Bone marrow (tissue), 2 donors: ENCODE measurements around the gene PCSK1N.
A peak's percentile ranks its signal among the peaks of the same experiment; 100 is the strongest.
"Not testable (repeated sequence)": the region's sequence is repeated elsewhere in the genome, so short reads cannot be mapped to it uniquely, and the experiment has no call there.

Experiments
- DNase-seq, 2 donors: peaks; one replicate each; lab custom pipeline; 2025; lab: John Stamatoyannopoulos, UW

The PCSK1N gene

DNA sequence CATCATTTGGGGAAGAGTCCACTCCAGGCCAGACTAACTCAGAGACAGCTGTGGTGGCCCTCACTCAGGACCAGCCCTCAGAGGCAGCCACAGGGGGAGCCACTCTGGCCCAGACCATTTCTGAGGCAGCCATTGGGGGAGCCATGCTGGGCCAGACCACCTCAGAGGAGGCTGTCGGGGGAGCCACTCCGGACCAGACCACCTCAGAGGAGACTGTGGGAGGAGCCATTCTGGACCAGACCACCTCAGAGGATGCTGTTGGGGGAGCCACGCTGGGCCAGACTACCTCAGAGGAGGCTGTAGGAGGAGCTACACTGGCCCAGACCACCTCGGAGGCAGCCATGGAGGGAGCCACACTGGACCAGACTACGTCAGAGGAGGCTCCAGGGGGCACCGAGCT is 12.4 kb downstream of the PCSK1N start:
- no peak for DNase-seq

DNA sequence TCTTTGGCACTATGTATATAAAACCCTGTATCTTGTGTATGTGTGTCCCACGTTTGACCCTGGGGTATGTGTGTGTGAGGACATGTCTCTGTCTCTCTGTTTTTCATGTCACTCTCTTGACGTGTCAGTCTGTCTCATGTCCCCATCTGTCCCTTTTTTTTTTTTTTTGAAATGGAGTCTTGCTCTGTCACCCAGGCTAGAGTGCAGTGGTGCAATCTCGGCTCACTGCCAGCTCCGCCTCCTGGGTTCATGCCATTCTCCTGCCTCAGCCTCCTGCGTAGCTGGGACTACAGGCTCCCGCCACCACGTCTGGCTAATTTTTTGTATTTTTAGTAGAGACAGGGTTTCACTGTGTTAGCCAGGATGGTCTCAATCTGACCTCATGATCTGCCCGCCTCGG is 16.0 kb downstream of the PCSK1N start:
- DNase-seq: not testable (repeated sequence)

DNA sequence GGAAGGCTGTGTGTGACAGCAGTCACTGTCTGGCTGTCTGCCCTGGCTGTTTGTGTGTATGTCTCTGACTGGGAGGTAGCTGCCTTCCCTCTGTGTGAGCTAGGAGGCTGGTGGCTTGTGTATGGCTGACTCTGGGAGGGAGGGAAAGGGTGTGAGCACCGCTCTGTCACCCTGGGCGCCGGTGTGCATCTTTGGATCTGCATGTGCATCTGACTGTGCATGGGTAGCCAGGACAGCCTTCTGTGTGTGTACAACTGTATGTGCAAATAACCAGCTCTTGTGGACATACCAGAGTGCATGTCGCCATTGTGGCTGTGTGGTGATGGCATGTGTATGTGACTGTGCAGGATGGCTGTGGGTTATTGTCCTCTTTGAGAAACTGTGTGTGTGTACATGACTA is 16.5 kb downstream of the PCSK1N start:
- no peak for DNase-seq

DNA sequence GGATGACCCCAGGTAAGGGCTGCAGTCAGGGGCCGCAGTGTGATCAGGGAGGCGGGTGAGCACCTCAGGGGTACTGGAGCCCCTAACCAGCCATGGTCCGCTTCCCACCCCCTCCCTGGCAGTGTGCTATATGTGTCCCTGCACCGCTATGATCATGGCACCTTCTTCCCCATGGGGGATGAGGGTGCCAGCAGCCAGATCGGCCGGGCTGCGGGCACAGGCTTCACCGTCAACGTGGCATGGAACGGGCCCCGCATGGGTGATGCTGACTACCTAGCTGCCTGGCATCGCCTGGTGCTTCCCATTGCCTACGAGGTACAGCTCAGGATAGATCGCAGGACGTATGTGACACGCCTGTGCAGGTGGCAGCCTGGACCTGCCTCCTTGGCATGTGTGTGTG is 17.3 kb downstream of the PCSK1N start:
- DNase-seq: no peak

DNA sequence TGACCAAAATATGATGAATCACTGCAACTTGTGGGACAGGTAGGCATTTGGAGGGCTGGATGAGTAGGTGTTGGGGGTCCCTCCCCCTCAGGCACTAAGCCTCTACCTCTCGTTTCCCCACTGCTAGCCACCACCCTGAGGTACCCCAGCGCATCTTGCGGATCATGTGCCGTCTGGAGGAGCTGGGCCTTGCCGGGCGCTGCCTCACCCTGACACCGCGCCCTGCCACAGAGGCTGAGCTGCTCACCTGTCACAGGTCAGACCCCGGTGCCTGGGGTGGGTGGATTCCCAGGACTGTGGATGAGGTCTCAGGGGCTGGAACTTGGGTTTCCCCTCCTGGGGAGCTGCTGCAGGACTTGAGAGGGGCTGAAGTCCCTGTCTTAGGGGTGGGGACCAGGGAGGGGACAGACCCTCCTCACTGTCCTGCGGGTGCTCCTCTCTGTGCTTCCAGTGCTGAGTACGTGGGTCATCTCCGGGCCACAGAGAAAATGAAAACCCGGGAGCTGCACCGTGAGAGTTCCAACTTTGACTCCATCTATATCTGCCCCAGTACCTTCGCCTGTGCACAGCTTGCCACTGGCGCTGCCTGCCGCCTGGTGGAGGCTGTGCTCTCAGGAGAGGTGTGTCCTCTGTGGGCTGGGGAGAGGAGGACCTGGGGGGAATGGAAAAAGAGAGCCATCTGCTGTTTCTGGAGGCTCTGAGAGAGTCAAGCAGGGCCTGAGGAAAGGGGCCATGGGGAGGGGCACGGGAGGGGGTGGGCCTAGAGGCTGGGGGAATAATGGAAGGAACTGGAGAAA is 19.2 kb downstream of the PCSK1N start:
- DNase-seq: no peak

DNA sequence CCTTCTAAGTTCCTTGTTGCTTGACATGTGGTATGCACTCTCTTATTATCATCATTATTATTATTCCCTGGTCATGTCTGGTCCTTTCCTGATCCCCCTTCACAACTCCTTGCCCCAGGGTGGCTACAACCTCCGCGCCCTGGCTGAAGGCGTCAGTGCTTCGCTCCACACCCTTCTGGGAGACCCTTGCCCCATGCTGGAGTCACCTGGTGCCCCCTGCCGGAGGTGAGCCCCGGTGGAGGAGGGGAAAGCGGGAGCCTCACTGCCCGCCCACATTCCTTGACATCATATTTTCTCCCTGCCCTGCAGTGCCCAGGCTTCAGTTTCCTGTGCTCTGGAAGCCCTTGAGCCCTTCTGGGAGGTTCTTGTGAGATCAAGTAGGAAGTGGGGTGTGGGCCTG is 20.1 kb downstream of the PCSK1N start:
- DNase-seq: no peak

DNA sequence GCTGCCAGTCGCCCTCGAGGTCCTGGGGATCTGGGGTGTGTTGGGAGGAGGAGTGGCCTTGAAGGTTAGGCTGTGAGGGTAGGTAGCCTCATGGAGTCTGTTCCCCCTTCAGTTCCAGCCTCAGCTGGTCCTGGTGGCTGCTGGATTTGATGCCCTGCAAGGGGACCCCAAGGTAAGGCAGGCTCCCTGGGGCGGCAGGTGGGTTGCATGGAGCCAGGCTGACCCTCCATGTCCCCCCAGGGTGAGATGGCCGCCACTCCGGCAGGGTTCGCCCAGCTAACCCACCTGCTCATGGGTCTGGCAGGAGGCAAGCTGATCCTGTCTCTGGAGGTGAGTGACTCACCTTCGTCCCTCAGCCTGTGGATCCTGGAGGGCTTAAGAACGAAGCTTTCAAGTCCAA is 20.7 kb downstream of the PCSK1N start:
- DNase-seq: no peak

DNA sequence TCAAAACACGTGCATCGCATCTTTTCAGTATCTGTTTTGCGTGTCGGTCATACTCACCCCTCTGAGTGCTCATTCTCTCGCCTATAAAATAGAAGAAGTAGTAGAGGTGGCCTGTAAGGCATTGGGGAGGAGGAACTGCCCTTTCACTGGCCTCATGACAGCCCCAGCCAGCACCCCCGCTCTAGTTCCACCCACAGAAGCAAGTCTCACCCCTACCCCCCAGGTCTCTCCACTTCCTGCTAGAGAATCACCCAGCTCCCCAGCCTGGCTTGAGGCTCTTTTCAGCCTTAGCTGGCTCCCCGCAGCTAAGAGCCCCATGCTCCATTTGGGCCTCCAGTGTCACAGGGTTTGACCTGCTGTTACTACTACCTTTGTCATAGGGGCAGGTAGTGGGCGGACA is 21.8 kb downstream of the PCSK1N start:
- no peak for DNase-seq

DNA sequence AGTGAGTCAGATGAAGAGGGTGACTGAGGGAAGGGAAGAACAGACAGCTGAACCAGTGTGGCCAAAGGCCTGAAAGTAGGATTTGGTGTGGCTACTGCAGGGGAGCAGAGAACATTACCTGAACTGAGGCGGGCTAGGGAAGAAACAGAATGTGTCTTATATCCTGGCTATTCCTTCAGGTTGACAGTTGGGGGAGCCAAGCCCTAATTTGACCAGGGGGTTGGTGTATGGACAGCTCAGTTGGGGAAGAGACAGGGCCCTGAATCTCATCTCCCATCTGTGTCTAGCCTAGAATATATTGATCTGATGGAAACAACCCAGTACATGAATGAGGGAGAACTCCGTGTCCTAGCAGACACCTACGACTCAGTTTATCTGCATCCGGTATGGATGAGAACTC is 29.3 kb downstream of the PCSK1N start:
- no peak for DNase-seq

DNA sequence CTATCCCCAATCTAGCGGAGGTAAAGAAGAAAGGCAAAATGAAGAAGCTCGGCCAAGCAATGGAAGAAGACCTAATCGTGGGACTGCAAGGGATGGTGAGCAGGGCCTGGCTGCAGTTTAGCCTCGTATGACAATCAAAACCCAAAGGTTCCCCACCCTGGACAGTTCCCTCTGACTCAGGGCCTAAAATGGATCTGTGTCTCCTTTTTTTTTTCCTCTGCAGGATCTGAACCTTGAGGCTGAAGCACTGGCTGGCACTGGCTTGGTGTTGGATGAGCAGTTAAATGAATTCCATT is 32.6 kb downstream of the PCSK1N start:
- no peak for DNase-seq

DNA sequence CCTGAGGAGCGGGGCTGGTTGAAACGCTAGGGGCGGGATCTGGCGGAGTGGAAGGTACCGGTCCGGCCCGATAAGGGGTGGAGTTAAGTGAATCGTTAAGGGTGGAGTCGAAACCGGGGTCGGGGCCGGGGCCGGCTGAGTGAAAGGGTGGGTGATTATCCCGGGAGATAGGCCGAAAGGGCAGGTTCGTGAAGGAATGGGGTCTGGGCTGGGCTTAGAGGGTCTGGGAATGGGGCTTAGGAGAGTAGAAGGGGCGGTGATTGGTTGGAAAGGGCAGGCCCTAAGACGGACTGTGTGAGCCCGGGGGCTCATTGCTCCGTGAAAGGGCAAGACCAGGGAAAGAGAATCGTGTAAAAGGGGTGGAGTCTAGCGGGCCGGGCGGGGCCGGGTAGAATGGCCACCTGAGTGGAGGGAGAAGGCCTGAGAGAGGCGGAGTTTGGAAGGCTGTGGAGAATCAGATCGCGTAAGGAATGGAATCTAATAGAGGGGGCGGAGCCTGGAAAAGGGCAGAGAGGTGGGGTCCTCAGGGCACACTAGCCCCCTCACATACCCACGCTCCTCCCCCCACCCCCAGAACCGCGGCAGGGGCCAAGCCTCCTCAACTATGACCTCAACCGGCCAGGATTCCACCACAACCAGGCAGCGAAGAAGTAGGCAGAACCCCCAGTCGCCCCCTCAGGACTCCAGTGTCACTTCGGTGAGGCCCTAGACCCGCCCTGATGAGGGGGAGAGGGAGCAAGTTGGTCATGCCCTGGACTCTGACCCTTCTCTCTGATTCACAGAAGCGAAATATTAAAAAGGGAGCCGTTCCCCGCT is 33.1 kb downstream of the PCSK1N start:
- DNase-seq: peak; percentile 35 to 79

DNA sequence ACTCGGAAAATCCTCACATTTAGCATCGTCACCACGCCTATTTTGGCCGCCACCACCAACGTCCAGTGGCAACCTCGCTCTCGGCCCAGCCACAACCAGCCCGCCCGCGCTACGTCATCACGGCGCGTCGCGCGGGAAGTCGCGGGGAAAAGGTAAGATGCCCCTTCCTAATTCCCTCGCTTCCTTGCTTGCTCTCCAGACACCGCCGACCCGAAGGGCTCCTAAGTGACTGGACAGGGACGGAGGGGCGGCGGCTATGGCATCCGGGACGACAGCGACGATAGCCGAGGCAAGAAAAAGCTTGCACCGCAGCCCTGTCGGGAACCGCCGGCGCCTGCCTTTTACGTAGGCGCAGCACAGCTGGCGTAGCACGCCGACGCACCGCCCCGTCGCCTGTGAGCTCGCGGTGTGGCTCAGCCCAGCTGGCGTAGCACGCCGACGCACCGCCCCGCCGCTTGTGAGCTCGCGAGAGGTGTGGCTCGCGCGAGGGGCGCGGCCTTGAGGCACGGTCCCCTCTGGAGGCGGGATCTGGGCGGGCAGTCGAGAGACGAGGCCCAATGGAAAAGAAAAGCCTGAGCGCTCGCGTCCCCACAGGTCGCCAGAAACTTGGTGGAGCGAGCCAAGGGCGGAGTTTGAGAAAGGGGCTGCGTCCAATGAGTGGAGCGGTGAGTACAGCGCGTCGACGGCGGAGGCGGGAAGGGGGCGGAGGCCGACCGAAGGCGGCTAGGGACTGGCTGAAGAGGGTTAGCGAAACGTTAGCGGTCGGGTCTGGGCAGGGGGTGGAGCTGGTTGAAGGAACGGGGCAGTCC is 33.9 kb downstream of the PCSK1N start, which contains the start of gene HDAC6:
TSS of gene HDAC6 (plus strand) at position 788 of the 809 bp plus-strand sequence. CDS start 626 bp downstream, outside the sequence.
- peak; percentile 79 to 97 for DNase-seq

DNA sequence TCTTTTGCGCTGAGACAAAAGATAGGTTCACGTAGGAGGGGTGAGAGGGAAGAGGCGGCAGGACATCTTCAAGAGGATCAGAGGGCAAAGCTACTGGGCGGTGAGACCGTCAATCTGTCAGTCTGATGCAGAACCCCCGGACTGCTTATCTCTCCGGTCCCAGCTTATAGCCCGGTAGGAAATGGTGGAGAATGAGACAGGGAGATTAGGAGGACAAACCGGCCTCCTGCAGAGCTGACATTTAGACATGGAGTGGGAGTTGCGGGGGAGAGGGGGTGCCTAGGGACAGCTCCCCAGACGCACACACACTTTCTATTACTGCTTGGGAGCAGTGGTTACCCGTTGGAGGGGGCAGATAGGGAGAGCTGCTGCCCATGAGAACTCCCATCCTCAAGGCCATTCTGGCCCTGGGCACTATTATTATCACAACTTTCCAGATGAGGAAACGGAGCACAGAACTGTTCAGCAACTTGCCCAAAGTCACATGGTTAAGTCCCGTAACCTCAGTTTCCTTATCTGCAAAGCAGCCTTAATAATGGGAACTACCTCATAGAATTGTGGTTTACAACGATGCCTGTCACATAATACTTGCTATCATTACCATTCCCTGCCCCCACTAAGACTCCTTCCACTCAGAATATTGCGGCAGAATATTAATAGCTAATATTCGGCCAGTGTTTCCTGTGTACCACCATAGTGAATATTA is 34.7 kb downstream of the PCSK1N start:
- DNase-seq: peak in 1 of 2 donors; percentile 47

DNA sequence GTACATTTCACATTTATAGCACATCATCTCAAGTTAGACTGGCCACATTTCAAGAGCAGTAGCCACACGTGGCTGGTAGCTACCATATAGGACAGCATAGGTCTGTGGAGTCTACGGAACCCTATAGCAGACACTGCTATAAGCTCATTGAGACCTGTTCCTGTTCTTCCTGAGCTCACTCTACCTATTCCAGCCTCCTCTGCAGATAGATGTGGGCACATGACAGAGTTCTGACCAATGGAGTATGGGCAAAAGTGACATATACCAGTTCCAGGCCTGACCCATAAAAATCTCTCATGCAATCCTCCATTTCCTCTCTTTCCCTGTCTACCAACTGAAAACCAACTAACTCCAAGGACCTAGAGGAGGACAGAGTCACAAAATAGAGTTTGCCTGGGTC is 37.1 kb downstream of the PCSK1N start:
- no peak for DNase-seq

DNA sequence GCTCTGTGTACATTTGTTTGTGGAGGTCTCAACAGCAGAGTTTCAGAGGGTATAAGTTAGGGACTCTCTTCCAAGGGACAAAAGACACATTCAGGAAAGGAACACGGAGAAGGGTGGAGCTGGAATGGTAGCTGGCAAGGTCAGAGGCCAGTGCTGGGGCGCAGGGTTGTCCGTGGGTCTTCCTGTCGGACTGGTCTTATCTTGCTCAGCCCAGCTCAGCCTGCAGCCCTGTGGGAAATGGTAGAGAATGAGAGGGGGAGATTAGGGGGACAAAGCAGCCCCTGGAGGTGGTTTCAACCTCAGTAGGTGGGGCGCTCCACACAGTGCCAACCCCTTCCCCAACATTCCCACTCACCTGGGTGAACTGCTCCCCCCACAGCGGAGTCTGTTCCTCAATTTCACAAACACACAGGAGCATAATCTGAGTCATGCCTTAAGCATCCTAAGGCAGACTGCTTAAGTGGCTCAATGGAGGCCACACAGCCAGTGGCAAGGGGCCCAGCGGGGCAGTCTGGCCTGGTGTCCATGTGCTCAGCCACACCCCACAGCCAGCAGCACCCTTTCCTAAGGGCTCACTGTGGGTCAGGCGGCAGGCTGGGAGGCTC is 40.4 kb downstream of the PCSK1N start:
- DNase-seq: no peak

DNA sequence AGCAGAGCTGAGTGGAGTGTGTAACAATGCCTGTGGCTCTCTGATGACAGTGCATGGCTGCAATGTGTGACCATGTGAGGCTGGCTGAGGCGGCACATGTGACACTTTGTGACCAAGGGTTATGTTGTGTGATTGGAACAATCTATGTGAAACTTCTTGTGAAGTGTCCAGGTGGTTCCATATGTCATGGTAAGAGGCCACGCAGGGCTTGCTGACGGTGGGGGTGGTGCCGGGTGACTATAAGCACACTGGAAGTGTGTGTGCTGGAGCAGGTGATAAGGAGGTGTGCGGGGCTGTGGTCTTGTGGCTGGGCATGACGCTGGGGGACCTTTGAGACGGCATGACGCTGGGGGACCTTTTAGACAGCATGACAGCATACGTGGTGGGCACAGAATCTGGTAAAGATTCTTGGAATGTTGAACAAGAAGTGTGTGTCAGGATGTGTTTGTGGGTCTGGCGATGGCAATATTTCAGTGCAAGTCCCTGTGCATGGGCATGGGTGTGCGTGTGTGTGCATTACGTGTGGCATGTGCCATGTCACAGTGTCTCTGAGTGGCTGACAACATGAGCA is 41.0 kb downstream of the PCSK1N start:
- no peak for DNase-seq

DNA sequence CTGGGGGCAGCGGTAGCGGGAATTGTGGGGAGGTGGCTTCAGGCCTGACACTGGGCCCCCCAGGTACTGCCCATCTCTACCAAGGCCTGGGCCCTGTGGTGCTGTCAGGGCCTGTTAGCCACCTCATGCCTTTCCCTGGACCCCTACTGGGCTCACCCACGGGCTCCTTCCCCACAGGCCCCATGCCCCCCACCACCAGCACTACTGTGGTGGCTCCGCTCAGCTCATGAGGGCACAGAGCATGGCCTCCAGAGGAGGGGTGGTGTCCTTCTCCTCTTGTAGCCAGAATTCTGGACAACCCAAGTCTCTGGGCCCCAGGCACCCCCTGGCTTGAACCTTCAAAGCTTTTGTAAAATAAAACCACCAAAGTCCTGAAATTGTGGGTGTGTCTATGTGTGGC is 41.5 kb downstream of the PCSK1N start:
- no peak for DNase-seq

DNA sequence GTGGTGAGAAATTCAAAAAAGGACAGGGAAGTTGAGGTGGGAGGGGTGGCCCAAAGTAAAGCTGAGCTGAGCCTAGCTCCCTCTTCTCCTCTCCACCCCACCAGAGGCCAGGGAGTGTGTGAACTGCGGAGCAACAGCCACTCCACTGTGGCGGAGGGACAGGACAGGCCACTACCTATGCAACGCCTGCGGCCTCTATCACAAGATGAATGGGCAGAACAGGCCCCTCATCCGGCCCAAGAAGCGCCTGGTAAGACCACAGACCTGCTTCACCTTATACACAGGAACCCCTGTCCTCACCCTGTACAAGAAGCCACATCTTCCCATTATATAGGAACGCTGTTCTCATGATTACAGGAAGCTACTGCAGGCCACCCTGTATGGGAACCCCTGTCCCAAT is 43.2 kb downstream of the PCSK1N start:
- no peak for DNase-seq

DNA sequence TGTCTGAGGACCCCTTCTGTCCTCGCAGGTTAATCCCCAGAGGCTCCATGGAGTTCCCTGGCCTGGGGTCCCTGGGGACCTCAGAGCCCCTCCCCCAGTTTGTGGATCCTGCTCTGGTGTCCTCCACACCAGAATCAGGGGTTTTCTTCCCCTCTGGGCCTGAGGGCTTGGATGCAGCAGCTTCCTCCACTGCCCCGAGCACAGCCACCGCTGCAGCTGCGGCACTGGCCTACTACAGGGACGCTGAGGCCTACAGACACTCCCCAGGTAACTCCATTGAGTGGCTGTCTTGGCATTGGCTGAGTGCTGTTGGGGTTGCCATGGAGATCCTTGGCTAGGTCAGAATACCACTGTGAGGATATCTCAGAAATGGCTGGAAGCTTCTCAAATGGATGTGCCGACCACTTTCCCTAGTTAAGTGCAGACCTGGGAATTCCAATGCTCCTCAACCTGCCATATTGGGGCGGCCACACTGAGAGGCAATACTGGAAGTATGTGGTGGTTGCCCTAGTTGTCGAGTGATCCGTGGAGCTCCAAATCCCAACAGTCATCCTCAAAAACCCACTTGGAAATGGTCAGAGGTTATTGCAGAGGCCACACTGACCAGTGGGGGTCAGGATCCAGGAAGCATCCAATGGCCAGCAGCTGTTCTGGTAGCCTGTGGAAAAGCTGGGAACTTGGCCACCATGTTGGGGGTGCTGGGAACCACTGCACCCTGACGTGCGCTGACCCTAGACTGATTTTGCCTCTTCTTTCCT is 44.2 kb downstream of the PCSK1N start:
- DNase-seq: no peak

DNA sequence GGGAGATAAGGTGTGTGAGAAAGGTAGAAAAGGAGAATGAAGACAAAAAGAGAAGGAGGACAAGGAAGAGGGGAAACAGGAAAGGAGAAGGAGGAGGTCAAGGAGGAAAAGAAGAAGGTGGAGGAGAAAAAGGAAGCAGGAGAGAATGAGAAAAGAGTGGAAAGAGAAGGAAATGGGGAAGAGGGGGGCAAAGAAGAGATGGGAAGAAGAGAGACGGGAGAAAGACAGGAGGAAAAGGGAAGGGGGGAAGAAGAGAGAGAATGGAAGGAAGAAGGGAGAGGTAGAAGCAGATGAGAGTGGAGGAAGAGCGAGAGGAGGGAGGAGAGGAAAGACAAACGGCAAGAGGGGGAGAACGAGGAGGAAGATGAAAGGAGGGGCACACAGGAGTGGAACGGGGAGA is 44.9 kb downstream of the PCSK1N start:
- DNase-seq: no peak
